ENCODE measurements around the gene FGF14. TPM values are rescaled to one million over a fixed set of nuclear protein-coding genes. Genes with fewer than 3 reads are reported as not detected.

Gene FGF14
- polyA plus RNA-seq, 6 donors from 2014 or later, result not detected

- Mint-ChIP-seq H3K4me3 (no peak overlapping the region), H3K27me3 (no peaks in the 10 kb centered on the region), H3K9me3 (peaks cover 0 to 19% (median 8%) of the 10 kb centered on the region in 7 donors), H3K4me1 (no peaks in the 10 kb centered on the region), H3K36me3 (no peaks in the 10 kb centered on the region), H3K27ac (no peak overlapping the region)
- no peak for DNase-seq
- ATAC-seq (ENCODE audit: low read depth in 2 of 2), result no peak
These were observed 150.0 kb downstream of the FGF14 start for GRCh38 chr13:102251817-102252216.

- Mint-ChIP-seq H3K4me3 (no peak overlapping the region), H3K36me3 (no peaks in the 10 kb centered on the region), H3K4me1 (no peaks in the 10 kb centered on the region), H3K9me3 (peaks cover 0 to 19% (median 8%) of the 10 kb centered on the region in 7 donors), H3K27me3 (no peaks in the 10 kb centered on the region), H3K27ac (no peak overlapping the region)
- no peak for ATAC-seq (ENCODE audit: low read depth in 2 of 2)
- DNase-seq, result no peak
These were observed 151.4 kb downstream of the FGF14 start for GRCh38 chr13:102250448-102250847.

GRCh38 chr13:102244607-102245227 is 157.1 kb downstream of the FGF14 start:
- Mint-ChIP-seq H3K4me1 (no peaks in the 10 kb centered on the region), H3K9me3 (peaks cover 2 to 14% (median 5%) of the 10 kb centered on the region in 7 donors), H3K4me3 (no peak overlapping the region), H3K27ac (no peak overlapping the region), H3K27me3 (no peaks in the 10 kb centered on the region), H3K36me3 (no peaks in the 10 kb centered on the region)
- ATAC-seq (ENCODE audit: low read depth in 2 of 2), result no peak
- no peak for DNase-seq

GRCh38 chr13:102240110-102240509 is 161.7 kb downstream of the FGF14 start:
- H3K4me1 Mint-ChIP-seq, result no peaks in the 10 kb centered on the region
- H3K9me3 Mint-ChIP-seq, result peaks cover 0 to 5% (median 2%) of the 10 kb centered on the region in 7 donors
- H3K27ac Mint-ChIP-seq, result no peak overlapping the region
- peaks cover 0 to 6% (median 0%) of the 10 kb centered on the region in 3 donors for H3K27me3 Mint-ChIP-seq
- H3K4me3 Mint-ChIP-seq, result no peak overlapping the region
- DNase-seq, result no peak
- H3K36me3 Mint-ChIP-seq, result no peaks in the 10 kb centered on the region
- ATAC-seq (ENCODE audit: low read depth in 2 of 2), result no peak

GRCh38 chr13:102237230-102237629 is 164.6 kb downstream of the FGF14 start:
- no peak for ATAC-seq (ENCODE audit: low read depth in 2 of 2)

GRCh38 chr13:102236830-102237229 is 165.0 kb downstream of the FGF14 start:
- Mint-ChIP-seq H3K36me3 (no peaks in the 10 kb centered on the region), H3K4me1 (no peaks in the 10 kb centered on the region), H3K9me3 (peaks cover 0 to 5% (median 0%) of the 10 kb centered on the region in 7 donors), H3K4me3 (no peak overlapping the region), H3K27ac (no peak overlapping the region), H3K27me3 (peaks cover 0 to 6% (median 0%) of the 10 kb centered on the region in 3 donors)
- ATAC-seq (ENCODE audit: low read depth in 2 of 2) (no peak), DNase-seq (no peak)

More at GRCh38 chr13:102237230-102237629, 164.6 kb downstream of the FGF14 start:
- H3K4me1 Mint-ChIP-seq, result no peaks in the 10 kb centered on the region
- H3K4me3 Mint-ChIP-seq, result no peak overlapping the region
- DNase-seq, result no peak
- peaks cover 0 to 5% (median 0%) of the 10 kb centered on the region in 7 donors for H3K9me3 Mint-ChIP-seq
- H3K36me3 Mint-ChIP-seq, result no peaks in the 10 kb centered on the region
- H3K27ac Mint-ChIP-seq, result no peak overlapping the region
- H3K27me3 Mint-ChIP-seq, result peaks cover 0 to 6% (median 0%) of the 10 kb centered on the region in 3 donors

- H3K27me3 Mint-ChIP-seq, result peaks cover 0 to 6% (median 0%) of the 10 kb centered on the region in 3 donors
- H3K9me3 Mint-ChIP-seq, result peaks cover 0 to 5% (median 0%) of the 10 kb centered on the region in 7 donors
- ATAC-seq (ENCODE audit: low read depth in 2 of 2), result no peak
- H3K4me1 Mint-ChIP-seq, result no peaks in the 10 kb centered on the region
- H3K4me3 Mint-ChIP-seq, result no peak overlapping the region
- no peaks in the 10 kb centered on the region for H3K36me3 Mint-ChIP-seq
- no peak for DNase-seq
- H3K27ac Mint-ChIP-seq, result no peak overlapping the region
These were observed 165.5 kb downstream of the FGF14 start for GRCh38 chr13:102236341-102236740.

GRCh38 chr13:102235689-102236088 is 166.2 kb downstream of the FGF14 start:
- no peak for DNase-seq

GRCh38 chr13:102234618-102235017 is 167.2 kb downstream of the FGF14 start:
- DNase-seq (no peak), ATAC-seq (ENCODE audit: low read depth in 2 of 2) (no peak)
- Mint-ChIP-seq H3K36me3 (no peaks in the 10 kb centered on the region), H3K4me1 (no peaks in the 10 kb centered on the region), H3K27ac (no peak overlapping the region), H3K9me3 (peaks cover 0 to 5% (median 0%) of the 10 kb centered on the region in 7 donors), H3K27me3 (peaks cover 0 to 6% (median 0%) of the 10 kb centered on the region in 3 donors), H3K4me3 (no peak overlapping the region)

More at GRCh38 chr13:102235689-102236088, 166.2 kb downstream of the FGF14 start:
- H3K9me3 Mint-ChIP-seq, result peaks cover 0 to 5% (median 0%) of the 10 kb centered on the region in 7 donors
- H3K4me1 Mint-ChIP-seq, result no peaks in the 10 kb centered on the region
- no peak overlapping the region for H3K4me3 Mint-ChIP-seq
- no peaks in the 10 kb centered on the region for H3K36me3 Mint-ChIP-seq
- no peak overlapping the region for H3K27ac Mint-ChIP-seq
- peaks cover 0 to 6% (median 0%) of the 10 kb centered on the region in 3 donors for H3K27me3 Mint-ChIP-seq
- ATAC-seq (ENCODE audit: low read depth in 2 of 2), result no peak

GRCh38 chr13:102233566-102234208 is 168.2 kb downstream of the FGF14 start:
- no peak for ATAC-seq (ENCODE audit: low read depth in 2 of 2)
- H3K27me3 Mint-ChIP-seq, result peaks cover 0 to 6% (median 0%) of the 10 kb centered on the region in 3 donors
- H3K4me3 Mint-ChIP-seq, result peak overlapping the region in 1 of 8 donors; percentile 42
- DNase-seq, result no peak
- H3K9me3 Mint-ChIP-seq, result peaks cover 0 to 5% (median 0%) of the 10 kb centered on the region in 7 donors
- no peak overlapping the region for H3K27ac Mint-ChIP-seq
- no peaks in the 10 kb centered on the region for H3K36me3 Mint-ChIP-seq
- H3K4me1 Mint-ChIP-seq, result no peaks in the 10 kb centered on the region

- no peak for ATAC-seq (ENCODE audit: low read depth in 2 of 2)
- Mint-ChIP-seq H3K27me3 (peaks cover 0 to 4% (median 0%) of the 10 kb centered on the region in 3 donors), H3K4me3 (no peak overlapping the region), H3K36me3 (no peaks in the 10 kb centered on the region), H3K4me1 (no peaks in the 10 kb centered on the region), H3K9me3 (peaks cover 0 to 5% (median 0%) of the 10 kb centered on the region in 7 donors), H3K27ac (no peak overlapping the region)
- DNase-seq, result no peak
These were observed 170.4 kb downstream of the FGF14 start for GRCh38 chr13:102231479-102231878.

- no peak overlapping the region for H3K4me3 Mint-ChIP-seq
- no peak for DNase-seq
- H3K27ac Mint-ChIP-seq, result no peak overlapping the region
- H3K36me3 Mint-ChIP-seq, result no peaks in the 10 kb centered on the region
- peaks cover 0 to 9% (median 0%) of the 10 kb centered on the region in 7 donors for H3K9me3 Mint-ChIP-seq
- no peaks in the 10 kb centered on the region for H3K27me3 Mint-ChIP-seq
- H3K4me1 Mint-ChIP-seq, result no peaks in the 10 kb centered on the region
- ATAC-seq (ENCODE audit: low read depth in 2 of 2), result no peak
These were observed 174.1 kb downstream of the FGF14 start for GRCh38 chr13:102227741-102228140.

GRCh38 chr13:102226591-102226990 is 175.3 kb downstream of the FGF14 start:
- no peaks in the 10 kb centered on the region for H3K27me3 Mint-ChIP-seq
- no peaks in the 10 kb centered on the region for H3K4me1 Mint-ChIP-seq
- H3K4me3 Mint-ChIP-seq, result no peak overlapping the region
- no peak for ATAC-seq (ENCODE audit: low read depth in 2 of 2)
- H3K36me3 Mint-ChIP-seq, result no peaks in the 10 kb centered on the region
- no peak overlapping the region for H3K27ac Mint-ChIP-seq
- H3K9me3 Mint-ChIP-seq, result peaks cover 0 to 9% (median 0%) of the 10 kb centered on the region in 7 donors
- DNase-seq, result no peak

- DNase-seq (no peak), ATAC-seq (ENCODE audit: low read depth in 2 of 2) (no peak)
- Mint-ChIP-seq H3K36me3 (no peaks in the 10 kb centered on the region), H3K27ac (no peak overlapping the region), H3K9me3 (peaks cover 0 to 9% (median 0%) of the 10 kb centered on the region in 7 donors), H3K4me3 (no peak overlapping the region), H3K27me3 (no peaks in the 10 kb centered on the region), H3K4me1 (no peaks in the 10 kb centered on the region)
These were observed 176.0 kb downstream of the FGF14 start for GRCh38 chr13:102225892-102226291.

All from naive B cell (primary cell).